ENCODE results near the gene COG2.

- TF ChIP-seq POLR2A (IDR thresholded peaks at IDR 0.05; ENCODE audit: low read length) (no peak), GATA1 (IDR thresholded peaks at IDR 0.05; ENCODE audit: low read depth, low read length) (no peak)
Measured at GRCh38 chr1:230735447-230735846, 93.2 kb downstream of the COG2 start.

Measured in erythroblast (primary cell).